Pancreas (tissue), 10 donors: Measurements from ENCODE around the gene TNFRSF11A. TPM values are rescaled to one million over a fixed set of nuclear protein-coding genes. Genes with fewer than 3 reads are reported as not detected.

ENCODE experiments used
- ATAC-seq, 4 donors: fragments of 200-7000 bp; cut with Tn5 transposase; one replicate each; pipeline versions ENCODE4 v1.8.0 to v1.9.1; 2020; ENCODE audit warnings: mild to moderate bottlenecking in 4 of 4, moderate library complexity in 4 of 4
- DNase-seq, 6 donors: peaks; one replicate each; pipeline ENCODE4 v3.0.0-alpha.2; 2020
- FAIRE-seq: peaks from 2 replicates; lab custom pipeline; 2012; peaks lifted over from hg19 to GRCh38; lab: Jason Lieb, UNC
- H3K27ac ChIP-seq, 4 donors: fragments of 200-600 bp; sonication (generic); 1 replicate in 3 of 4; 2 replicates in 1 of 4; pipeline versions ENCODE4 v1.5.0 to v1.8.0; 2020
- H3K27me3 ChIP-seq, 4 donors: fragments of 200-600 bp; one replicate each; pipeline ENCODE4 v1.8.0; 2021
- H3K36me3 ChIP-seq, 3 donors: fragments of 200-600 bp; sonication (generic) in 1 of 3; one replicate each; pipeline versions ENCODE4 v1.5.0 to v1.8.0; 2020 to 2021
- H3K4me1 ChIP-seq, 3 donors: fragments of 200-600 bp; one replicate each; pipeline ENCODE4 v1.8.0; 2021
- H3K4me3 ChIP-seq, 4 donors: fragments of 200-600 bp; sonication (generic) in 2 of 4; one replicate each; pipeline versions ENCODE4 v1.5.0 to v1.8.0; 2020 to 2021
- H3K9me3 ChIP-seq, 4 donors: fragments of 200-600 bp; one replicate each; pipeline ENCODE4 v1.8.0; 2021
- WGBS, 2 donors: extraction: QIAGEN DNeasy Blood & Tissue Kit; methylation state at CpG; one replicate each; pipeline ENCODE4 v1.1.7; 2013; 5-methylcytosine and 5-hydroxymethylcytosine counted together
- intact Hi-C, 3 donors: fragments of 100-400 bp; cut with DNase I; formaldehyde crosslinking; loops; one replicate each; pipeline versions ENCODE4 v1.11.1 to v1.14.2; 2022
- polyA plus RNA-seq, 2 donors: library from polyadenylated mRNA; stranded (reverse); fragments of 200-250 nt; gene quantifications; one replicate each; pipeline ENCODE4 v1.2.3, GENCODE V29; 2013
- total RNA-seq, 6 donors: library from RNA; stranded (reverse); fragmentation: NEBNext Ultra II Directional in 4 of 6; extraction: Animal tissue kit (Norgen Biotek cat#: 25700) in 4 of 6; gene quantifications; one replicate each; pipeline versions ENCODE4 v1.2.1 to v1.2.4, GENCODE V29; 2021 to 2023
- TF ChIP-seq, protein P1 (sequence below), 4 donors: fragments of 200-600 bp; sonication (generic) in 3 of 4; IDR thresholded peaks; one replicate each; pipeline versions ENCODE4 v1.5.0 to v1.8.0; 2021; ENCODE audit warnings: antibody characterized with exemption in 4 of 4
- donor health status: healthy with polysubstance abuse.
- donor health status: DM: no; HTN: no; CAD: no; lungs with moderate emphysema.
- donor health status: DM: no; HTN: no; CAD: no.
- donor health status: control.
- donor health status: control.
- donor health status: Bipolar disorder and iron deficiency.
- donor health status: DM: yes; HTN: yes; CAD: no.
- donor health status: DM: no; HTN: no; CAD: no.
- donor health status: DM: no; HTN: no; CAD: no.
- donor health status: DM: yes; HTN: yes; CAD: no.

Gene TNFRSF11A
- total and polyA plus RNA-seq, 8 donors, result 0.80 to 6.2 (median 2.8) TPM

DNA sequence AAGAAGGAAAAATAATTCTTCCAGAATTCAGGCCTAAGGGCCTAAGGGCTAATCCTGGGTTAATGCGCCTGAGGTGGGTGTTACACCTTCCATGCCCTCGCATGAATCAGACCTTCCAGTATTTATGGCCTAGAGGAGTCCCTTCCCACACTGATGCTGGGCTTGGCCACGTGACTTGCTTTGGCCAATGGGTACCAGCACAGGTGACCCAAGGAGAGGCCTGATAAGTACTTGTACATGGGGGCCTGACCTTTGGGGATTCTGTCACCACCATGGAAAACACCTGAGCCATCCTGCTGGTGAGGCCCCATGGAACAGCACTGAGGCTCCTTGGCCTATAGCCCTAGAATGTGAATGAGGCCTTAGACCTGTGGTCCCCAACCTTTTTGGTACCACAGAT lies 79.8 kb downstream of the TNFRSF11A start:
- Histone ChIP-seq H3K36me3 (no peaks in the 10 kb centered on the region), H3K9me3 (no peaks in the 10 kb centered on the region), H3K27ac (no peak overlapping the region), H3K27me3 (no peaks in the 10 kb centered on the region), H3K4me1 (no peaks in the 10 kb centered on the region), H3K4me3 (no peak overlapping the region)
- no peak for DNase-seq
- no peak for ATAC-seq
- no peak for FAIRE-seq
- 73 to 84% methylated on average over 3 of the region's 3 CpGs for WGBS, 2 donors
- intact Hi-C loops, result no loop called here
- TF ChIP-seq, protein P1, sequence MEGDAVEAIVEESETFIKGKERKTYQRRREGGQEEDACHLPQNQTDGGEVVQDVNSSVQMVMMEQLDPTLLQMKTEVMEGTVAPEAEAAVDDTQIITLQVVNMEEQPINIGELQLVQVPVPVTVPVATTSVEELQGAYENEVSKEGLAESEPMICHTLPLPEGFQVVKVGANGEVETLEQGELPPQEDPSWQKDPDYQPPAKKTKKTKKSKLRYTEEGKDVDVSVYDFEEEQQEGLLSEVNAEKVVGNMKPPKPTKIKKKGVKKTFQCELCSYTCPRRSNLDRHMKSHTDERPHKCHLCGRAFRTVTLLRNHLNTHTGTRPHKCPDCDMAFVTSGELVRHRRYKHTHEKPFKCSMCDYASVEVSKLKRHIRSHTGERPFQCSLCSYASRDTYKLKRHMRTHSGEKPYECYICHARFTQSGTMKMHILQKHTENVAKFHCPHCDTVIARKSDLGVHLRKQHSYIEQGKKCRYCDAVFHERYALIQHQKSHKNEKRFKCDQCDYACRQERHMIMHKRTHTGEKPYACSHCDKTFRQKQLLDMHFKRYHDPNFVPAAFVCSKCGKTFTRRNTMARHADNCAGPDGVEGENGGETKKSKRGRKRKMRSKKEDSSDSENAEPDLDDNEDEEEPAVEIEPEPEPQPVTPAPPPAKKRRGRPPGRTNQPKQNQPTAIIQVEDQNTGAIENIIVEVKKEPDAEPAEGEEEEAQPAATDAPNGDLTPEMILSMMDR (IDR thresholded peaks at IDR 0.05), result no peak

DNA sequence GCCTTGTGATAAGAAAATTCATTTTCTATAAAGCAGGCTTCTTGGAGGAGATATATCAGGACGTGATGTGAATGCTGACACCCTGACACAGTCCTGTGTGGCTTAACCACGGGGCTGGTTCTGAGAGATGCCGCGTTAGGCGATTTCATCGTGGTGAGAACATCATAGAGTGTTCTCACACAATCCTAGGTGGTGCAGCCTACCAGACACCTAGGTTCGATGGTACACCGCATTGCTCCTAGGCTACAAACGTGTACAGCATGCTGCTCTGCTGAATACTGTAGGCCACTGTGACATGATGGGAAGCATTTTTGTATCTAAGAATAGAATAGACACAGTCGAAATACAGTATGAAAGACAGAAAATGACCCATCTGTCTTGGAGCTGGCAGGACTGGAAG lies 82.5 kb downstream of the TNFRSF11A start:
- no peak overlapping the region for H3K4me3 ChIP-seq
- H3K9me3 ChIP-seq, result no peaks in the 10 kb centered on the region
- H3K27me3 ChIP-seq, result no peaks in the 10 kb centered on the region
- H3K27ac ChIP-seq, result no peak overlapping the region
- no peak for FAIRE-seq
- 72 to 77% methylated on average over 10 of the region's 10 CpGs for WGBS, 2 donors
- TF ChIP-seq, protein P1 (IDR thresholded peaks at IDR 0.05), result no peak
- H3K4me1 ChIP-seq, result no peaks in the 10 kb centered on the region
- no peaks in the 10 kb centered on the region for H3K36me3 ChIP-seq
- ATAC-seq, result no peak
- no peak for DNase-seq
- intact Hi-C loops, result no loop called here

DNA sequence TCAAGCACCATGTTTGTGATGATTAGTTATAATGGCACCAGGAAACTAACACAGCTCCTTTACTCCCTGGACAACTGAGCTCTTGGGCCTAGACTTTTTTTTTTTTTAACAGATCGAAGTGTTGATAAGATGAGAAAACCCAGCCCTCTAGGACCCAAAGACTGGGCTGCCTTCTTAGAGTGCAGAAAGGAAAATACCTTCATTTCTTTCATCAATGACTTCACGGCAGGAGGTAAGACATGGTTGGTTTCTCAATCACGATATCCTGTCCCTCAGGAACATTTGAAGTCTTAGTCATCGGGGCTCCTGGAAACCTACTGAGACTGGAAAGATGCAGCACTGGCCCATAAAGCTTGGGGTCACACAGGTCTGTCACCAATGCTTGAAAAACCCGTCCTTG lies 84.7 kb downstream of the TNFRSF11A start:
- Histone ChIP-seq H3K27ac (no peak overlapping the region), H3K9me3 (no peaks in the 10 kb centered on the region), H3K4me3 (no peak overlapping the region), H3K27me3 (no peaks in the 10 kb centered on the region), H3K36me3 (no peaks in the 10 kb centered on the region), H3K4me1 (no peaks in the 10 kb centered on the region)
- TF ChIP-seq, protein P1 (IDR thresholded peaks at IDR 0.05), result no peak
- FAIRE-seq, result no peak
- ATAC-seq, result no peak
- WGBS, 2 donors, result 66 to 69% methylated on average over 5 of the region's 5 CpGs
- no peak for DNase-seq
- intact Hi-C loops, result no loop called here

DNA sequence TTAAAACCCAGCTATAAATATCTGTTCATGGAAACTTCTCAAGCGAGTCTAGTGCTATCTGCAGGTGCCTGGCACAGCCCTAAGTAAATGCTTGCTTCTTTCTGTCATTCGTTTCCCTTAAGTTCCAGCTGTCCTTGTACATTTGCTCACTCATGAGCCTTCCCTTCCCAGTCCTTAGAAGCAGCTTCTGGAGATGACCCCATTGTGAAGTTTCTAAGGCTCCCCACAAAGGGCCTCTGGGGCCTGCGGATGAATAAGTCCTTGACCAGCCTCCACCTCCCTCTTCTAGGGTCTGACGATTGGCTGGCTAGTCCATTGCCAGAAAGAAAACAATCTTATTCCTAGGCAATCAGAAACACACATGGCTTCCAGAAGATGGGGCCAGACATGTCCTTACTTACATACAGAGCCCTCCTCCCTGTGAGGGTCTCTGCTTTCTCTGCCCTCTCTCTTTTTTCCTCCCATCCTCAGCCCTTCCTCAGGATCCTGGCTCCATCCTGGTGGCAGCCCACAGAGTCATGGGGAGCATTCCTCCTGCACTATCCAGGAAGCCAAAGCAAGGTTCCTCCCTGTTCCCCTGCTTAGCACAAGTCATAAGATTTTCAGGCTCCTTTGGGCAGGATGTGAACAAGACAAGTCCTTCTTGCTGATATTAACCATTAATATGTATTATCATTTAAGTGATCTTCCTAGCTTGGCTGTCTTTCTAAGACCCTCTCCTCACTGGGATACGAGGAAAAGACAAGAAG lies 87.3 kb downstream of the TNFRSF11A start:
- no peak for ATAC-seq
- TF ChIP-seq, protein P1 (IDR thresholded peaks at IDR 0.05), result no peak
- Histone ChIP-seq H3K27ac (no peak overlapping the region), H3K4me1 (no peaks in the 10 kb centered on the region), H3K36me3 (no peaks in the 10 kb centered on the region), H3K27me3 (no peaks in the 10 kb centered on the region), H3K9me3 (no peaks in the 10 kb centered on the region), H3K4me3 (no peak overlapping the region)
- 70 to 72% methylated on average over 5 of the region's 5 CpGs for whole genome bisulfite sequencing, 2 donors
- no peak for DNase-seq
- intact Hi-C loops, result no loop called here
- FAIRE-seq, result no peak

DNA sequence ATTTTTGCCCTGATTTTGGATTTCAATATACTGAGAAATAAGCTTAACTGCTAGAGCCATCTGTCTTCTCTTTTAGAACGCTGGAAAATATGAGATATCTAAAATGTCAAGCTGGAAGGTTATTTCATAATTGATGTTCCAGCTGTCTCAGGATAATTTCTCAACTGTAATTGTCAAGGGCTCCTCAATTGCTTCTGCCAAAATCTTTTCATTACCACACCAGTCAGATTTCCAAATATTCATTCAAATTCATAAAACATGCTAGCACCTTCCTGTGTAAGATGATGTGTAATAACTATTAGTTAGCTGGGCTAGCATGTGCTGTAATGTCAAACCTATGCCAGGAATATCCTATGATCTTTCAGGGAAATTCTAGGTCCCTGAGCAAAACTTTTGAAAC lies 88.1 kb downstream of the TNFRSF11A start:
- intact Hi-C loops, result no loop called here
- TF ChIP-seq, protein P1 (IDR thresholded peaks at IDR 0.05), result no peak
- H3K4me1 ChIP-seq, result no peaks in the 10 kb centered on the region
- H3K36me3 ChIP-seq, result no peaks in the 10 kb centered on the region
- FAIRE-seq (no peak), ATAC-seq (no peak), DNase-seq (no peak)
- H3K4me3 ChIP-seq, result no peak overlapping the region
- 21 to 22% methylated on average over 1 of the region's 1 CpG for WGBS, 2 donors
- no peaks in the 10 kb centered on the region for H3K9me3 ChIP-seq
- H3K27me3 ChIP-seq, result no peaks in the 10 kb centered on the region
- H3K27ac ChIP-seq, result no peak overlapping the region
